ENCODE data around the gene AUNIP. TPM values are rescaled to one million over a fixed set of nuclear protein-coding genes. Genes with fewer than 3 reads are reported as not detected.

AUNIP gene, protein sequence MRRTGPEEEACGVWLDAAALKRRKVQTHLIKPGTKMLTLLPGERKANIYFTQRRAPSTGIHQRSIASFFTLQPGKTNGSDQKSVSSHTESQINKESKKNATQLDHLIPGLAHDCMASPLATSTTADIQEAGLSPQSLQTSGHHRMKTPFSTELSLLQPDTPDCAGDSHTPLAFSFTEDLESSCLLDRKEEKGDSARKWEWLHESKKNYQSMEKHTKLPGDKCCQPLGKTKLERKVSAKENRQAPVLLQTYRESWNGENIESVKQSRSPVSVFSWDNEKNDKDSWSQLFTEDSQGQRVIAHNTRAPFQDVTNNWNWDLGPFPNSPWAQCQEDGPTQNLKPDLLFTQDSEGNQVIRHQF
- polyA plus RNA-seq (ENCODE audit: low read depth in 6 of 6): under 1 TPM in 1 of 6 donors, not detected in 5; 0.15 TPM

DNA sequence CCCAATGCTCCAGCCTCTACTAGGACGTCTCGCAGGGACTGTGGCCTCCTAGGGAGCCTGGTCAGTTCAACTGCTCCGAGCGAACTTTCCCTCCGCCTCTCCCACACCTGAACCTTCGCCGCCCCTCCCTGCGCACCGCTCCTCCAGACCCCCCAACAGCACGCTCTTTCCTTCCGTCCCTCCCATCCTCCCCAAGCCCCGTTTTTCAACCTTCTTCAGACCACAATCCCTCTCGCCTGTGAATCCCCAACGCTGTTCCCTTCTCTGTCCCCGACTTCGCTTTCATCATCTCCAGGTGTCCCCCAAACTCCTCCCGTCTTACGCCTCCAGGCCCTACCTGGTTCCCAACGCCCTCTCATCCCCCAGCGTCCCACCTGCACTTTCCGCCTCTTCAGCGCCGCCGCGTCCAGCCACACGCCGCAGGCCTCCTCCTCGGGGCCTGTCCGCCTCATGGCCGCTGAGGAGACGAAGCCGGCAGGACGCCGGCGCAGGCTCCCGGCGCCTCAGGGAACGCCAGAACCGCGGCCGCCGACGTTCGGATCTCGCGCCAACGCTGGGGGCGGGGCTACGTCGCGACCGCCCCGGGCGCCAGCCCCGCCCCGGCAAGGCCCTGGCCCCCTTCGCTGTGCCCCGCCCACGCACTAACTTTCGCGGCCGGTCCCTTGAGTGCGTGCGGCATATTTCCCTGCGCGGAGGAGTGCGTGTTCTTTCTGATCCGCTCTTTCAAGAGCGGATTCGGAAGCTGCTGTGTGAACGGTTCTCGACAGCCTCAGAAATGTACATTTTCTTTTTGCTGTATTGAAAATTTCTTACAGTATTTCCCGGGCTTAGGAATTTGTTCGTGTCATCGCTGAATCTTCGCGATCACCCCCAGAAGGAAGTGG lies at the start of gene AUNIP:
Gene AUNIP (minus strand): TSS at position 552 of the 884 bp plus-strand sequence. CDS start 100 bp downstream, at position 452.
- peak; percentile 86 for DNase-seq
- no peaks in the 10 kb centered on the region for H3K36me3 Mint-ChIP-seq

DNA sequence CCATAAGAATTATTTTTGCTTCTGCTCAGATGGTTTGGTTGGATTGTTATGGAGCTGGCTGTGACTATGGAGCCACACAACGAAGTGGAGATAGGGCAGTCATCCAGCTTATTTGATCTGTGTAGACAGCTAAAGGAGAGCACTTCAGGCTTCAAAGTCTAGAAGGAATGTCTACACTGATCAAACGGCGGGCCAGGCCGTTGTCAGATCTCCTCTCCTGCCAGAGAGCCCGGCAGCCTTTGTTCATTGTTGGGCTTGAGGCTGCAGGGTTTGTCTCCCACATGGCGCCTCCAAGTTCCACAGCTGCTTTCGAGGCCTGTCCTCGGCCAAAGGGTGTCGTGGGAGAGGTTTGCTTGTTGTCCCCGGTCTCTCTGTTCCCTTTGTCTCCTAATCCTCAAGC lies 49.8 kb upstream of the AUNIP start:
- H3K4me1 Mint-ChIP-seq: peaks cover 14 to 19% (median 19%) of the 10 kb centered on the region in 3 donors
- no peak for DNase-seq
- no peaks in the 10 kb centered on the region for H3K27me3 Mint-ChIP-seq
- no peaks in the 10 kb centered on the region for H3K9me3 Mint-ChIP-seq
- H3K27ac Mint-ChIP-seq: peak overlapping the region in 1 of 6 donors; percentile 48
- peak overlapping the region in 1 of 8 donors; percentile 98 for H3K4me3 Mint-ChIP-seq
- ATAC-seq (ENCODE audit: low read depth in 2 of 2): no peak
- no peaks in the 10 kb centered on the region for H3K36me3 Mint-ChIP-seq

More for the DNA sequence above, at the start of gene AUNIP:
- Mint-ChIP-seq H3K4me3 (peak within 1 kb of the TSS; percentile 84 to 97 (median 94)), H3K9me3 (no peaks in the 10 kb centered on the region), H3K4me1 (peaks cover 11 to 34% (median 26%) of the 10 kb centered on the region in 3 donors), H3K27ac (peak within 1 kb of the TSS; percentile 79 to 99 (median 94)), H3K27me3 (no peaks in the 10 kb centered on the region)
- ATAC-seq (ENCODE audit: low read depth in 2 of 2): peak; percentile 93 to 94

DNA sequence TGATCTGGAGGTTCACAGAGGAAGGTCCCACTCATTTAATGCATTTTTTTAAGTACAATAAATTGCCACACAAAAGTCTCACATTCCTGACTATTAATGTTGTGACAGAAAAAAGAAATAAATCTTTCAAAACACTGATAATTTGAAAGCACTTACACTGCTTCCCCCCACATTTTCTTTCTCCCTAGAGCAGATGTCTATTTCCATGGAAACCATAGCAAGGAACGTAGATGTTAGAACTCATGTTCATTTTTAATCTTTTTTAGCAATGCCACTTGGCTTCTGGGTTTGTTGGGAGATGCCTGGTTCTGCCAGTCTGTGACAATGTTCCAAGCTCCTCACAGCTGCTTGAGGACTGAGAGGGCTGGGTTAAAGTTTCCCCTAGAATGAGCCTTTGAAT lies 48.9 kb upstream of the AUNIP start:
- no peaks in the 10 kb centered on the region for H3K36me3 Mint-ChIP-seq
- ATAC-seq (ENCODE audit: low read depth in 2 of 2) (no peak), DNase-seq (no peak)
- peak overlapping the region in 2 of 8 donors; percentile 47 to 98 for H3K4me3 Mint-ChIP-seq
- H3K9me3 Mint-ChIP-seq: no peaks in the 10 kb centered on the region
- H3K4me1 Mint-ChIP-seq: peaks cover 14 to 19% (median 19%) of the 10 kb centered on the region in 3 donors
- peak overlapping the region in 1 of 6 donors; percentile 43 for H3K27ac Mint-ChIP-seq
- no peaks in the 10 kb centered on the region for H3K27me3 Mint-ChIP-seq

DNA sequence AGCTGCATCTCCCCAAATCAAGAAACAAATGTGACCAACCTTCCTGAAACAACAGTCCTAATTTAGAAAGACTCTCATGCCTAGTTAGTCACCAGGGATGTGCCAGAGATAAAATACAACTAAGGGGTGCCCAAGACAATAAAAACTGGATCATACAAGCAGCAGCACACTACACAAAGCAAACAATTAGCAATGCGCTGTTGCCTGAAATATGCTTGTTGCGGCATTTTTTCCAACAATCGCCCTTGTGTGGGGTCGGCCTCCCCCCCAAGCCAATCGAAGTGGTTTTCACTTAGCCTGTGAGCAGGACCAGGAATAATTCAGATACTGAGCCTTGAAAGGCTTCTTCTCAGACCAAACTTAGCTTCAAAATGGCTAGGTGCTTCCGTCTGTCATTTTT lies 48.3 kb upstream of the AUNIP start:
- no peak for DNase-seq
- H3K27me3 Mint-ChIP-seq: no peaks in the 10 kb centered on the region
- ATAC-seq (ENCODE audit: low read depth in 2 of 2): no peak
- H3K27ac Mint-ChIP-seq: peak overlapping the region in 4 of 6 donors; percentile 7 to 85 (median 48)
- H3K9me3 Mint-ChIP-seq: no peaks in the 10 kb centered on the region
- peak overlapping the region in 7 of 8 donors; percentile 60 to 98 (median 90) for H3K4me3 Mint-ChIP-seq
- peaks cover 14 to 19% (median 19%) of the 10 kb centered on the region in 3 donors for H3K4me1 Mint-ChIP-seq
- no peaks in the 10 kb centered on the region for H3K36me3 Mint-ChIP-seq

DNA sequence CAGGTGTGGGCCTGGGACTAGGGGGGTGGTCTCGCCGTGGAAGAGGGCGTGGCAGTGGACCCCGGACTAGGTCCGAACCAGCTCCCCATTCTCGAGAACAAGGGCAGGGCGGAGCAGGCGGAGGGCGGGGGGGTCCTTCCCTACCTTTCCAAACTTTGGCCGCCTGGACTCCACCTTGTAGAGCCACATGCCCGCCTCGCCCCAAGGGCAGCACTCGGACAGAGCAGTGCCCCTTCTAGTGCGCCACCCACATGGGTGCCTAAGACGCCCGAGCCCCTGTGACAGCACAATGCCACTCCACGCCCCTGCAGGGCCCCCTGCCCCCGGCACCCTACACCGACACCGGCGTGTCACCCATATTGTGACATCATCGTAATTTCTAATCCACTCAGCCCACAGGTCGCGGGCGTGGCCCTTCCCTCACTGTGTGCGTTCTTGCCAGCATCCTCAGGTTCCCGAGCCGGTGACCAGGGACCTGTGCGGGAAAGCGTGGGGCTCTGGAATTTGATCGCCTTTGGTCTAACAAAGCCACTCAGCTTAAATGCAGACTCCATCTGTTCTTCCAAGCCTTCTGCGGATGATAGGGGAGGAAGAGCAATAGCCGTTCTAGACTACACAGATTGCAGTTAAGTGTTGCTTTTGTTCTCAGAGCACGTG lies 47.5 kb upstream of the AUNIP start:
- ATAC-seq (ENCODE audit: low read depth in 2 of 2) (no peak), DNase-seq (peak; percentile 10)
- peak overlapping the region; percentile 89 to 98 (median 94) for H3K4me3 Mint-ChIP-seq
- no peaks in the 10 kb centered on the region for H3K27me3 Mint-ChIP-seq
- peak overlapping the region in 4 of 6 donors; percentile 72 to 89 (median 84) for H3K27ac Mint-ChIP-seq
- H3K4me1 Mint-ChIP-seq: peaks cover 14 to 19% (median 19%) of the 10 kb centered on the region in 3 donors
- H3K9me3 Mint-ChIP-seq: no peaks in the 10 kb centered on the region
- H3K36me3 Mint-ChIP-seq: no peaks in the 10 kb centered on the region

DNA sequence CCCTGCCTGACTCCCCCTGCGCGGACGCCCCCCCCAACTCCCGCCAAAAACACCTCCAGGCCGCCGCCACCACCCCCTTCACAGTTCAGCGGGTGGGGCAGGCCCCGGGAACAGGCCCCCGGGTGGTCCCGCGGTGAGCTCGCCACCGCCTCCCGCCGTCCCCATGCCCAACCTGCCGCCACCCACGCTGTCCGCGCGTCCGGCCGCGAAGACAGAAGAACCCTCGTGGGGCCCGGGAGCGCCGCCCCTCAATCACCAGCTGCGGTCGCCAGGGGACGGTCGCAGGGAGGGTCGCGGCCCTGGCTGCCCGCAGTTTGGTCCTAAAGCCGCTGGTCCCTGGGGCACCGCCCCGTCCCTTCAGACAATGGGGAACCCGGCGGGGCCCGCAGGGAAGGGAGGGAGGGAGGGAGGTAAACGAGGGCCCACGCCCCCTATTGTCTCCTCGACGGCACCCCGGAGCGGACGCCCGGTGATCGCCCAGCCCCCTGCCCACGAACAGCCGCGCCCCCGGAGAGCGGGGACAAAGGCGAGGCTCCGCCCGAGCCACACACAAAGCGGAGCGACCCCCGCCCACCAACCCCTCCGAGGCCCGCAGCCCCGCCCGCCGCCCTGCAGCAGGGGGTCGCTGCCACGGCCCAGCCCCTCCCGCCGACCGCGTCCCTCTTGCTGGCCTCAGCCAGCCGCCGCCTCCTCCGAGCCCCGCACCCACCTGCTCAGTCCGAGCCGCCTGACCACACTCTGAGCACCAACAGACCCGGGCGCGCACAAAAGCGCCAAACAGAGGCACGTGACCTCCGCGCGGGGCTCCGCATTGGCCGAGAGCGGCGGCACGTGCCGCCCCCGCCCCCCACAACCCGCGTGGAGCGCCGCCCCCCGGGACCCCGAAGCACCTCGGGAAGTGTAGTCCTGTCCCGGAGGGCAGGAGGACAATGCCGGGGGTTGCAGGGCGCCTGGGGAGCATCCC lies 46.7 kb upstream of the AUNIP start, which contains the start of gene STMN1:
Gene STMN1 (minus strand): TSS at position 740 of the 964 bp plus-strand sequence. CDS start 1,743 bp downstream, outside the sequence.
- DNase-seq (peak; percentile 81), ATAC-seq (ENCODE audit: low read depth in 2 of 2) (peak; percentile 75 to 78)
- Mint-ChIP-seq H3K4me1 (peaks cover 14 to 19% (median 19%) of the 10 kb centered on the region in 3 donors), H3K27me3 (no peaks in the 10 kb centered on the region), H3K36me3 (peaks cover 0 to 4% of the 10 kb centered on the region in 2 donors), H3K27ac (peak within 1 kb of the TSS; percentile 85 to 98 (median 90)), H3K4me3 (peak within 1 kb of the TSS; percentile 89 to 98 (median 94)), H3K9me3 (no peaks in the 10 kb centered on the region)

DNA sequence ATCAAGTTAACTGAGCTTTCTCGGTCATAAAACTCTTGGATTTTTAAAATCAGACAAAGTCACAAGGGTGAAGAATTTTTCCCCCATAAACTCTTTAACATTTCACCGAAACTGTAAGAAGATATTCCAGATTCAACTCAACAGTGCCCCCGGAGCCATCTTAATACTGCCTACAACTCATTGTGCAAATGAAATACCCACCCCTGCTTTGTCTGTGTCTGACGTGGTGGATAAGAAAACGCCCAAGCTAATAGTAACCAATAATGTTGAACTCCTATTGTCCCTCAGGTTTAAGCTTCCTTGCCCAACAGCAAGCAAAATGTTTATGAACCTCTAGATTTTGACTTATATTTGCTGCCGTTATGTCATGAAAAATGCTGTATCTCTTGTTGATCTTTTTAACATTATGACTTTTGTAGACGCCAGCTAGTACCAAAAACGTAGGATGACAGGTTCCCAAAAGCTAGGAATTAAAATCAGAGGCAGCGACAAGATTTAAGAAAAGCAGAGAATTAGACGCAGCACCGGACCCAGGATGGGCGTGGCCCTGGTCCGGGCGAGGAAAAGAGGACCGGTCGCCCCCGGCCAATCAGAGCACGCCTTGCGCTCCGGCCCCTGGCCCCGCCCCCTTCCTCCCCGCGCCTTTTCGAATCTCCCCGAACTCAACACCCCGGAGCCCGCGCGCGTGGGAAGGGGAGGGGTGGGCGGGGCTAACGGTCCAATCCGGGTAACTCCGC lies 45.9 kb upstream of the AUNIP start:
- Mint-ChIP-seq H3K27me3 (no peaks in the 10 kb centered on the region), H3K4me3 (peak overlapping the region; percentile 89 to 98 (median 94)), H3K27ac (peak overlapping the region; percentile 85 to 94 (median 88)), H3K36me3 (peaks cover 0 to 8% of the 10 kb centered on the region in 2 donors), H3K4me1 (peaks cover 14 to 19% (median 19%) of the 10 kb centered on the region in 3 donors), H3K9me3 (no peaks in the 10 kb centered on the region)
- ATAC-seq (ENCODE audit: low read depth in 2 of 2) (peak; percentile 66), DNase-seq (peak; percentile 83)

DNA sequence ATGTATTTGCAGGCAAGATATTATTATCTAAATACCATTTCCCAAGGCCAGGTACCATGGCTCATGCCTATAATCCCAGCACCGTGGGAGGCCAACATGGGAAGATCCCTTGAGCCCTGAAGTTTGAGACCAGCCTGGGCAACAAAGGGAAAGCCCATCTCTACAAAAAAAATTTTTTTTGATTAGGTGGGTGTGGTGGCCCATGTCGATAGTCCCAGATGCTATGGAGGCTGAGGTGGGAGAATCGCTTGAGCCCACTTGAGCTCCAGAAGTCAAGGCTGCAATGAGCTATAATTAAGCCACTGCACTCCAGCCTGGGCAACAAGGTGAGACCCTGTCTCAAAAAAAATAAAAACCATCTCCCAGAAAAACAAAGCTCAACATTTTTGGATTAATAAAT lies 44.7 kb upstream of the AUNIP start:
- Mint-ChIP-seq H3K36me3 (peaks cover 0 to 8% of the 10 kb centered on the region in 2 donors), H3K27ac (no peak overlapping the region), H3K27me3 (no peaks in the 10 kb centered on the region), H3K9me3 (no peaks in the 10 kb centered on the region), H3K4me1 (peaks cover 14 to 19% (median 19%) of the 10 kb centered on the region in 3 donors), H3K4me3 (peak overlapping the region in 5 of 8 donors; percentile 89 to 98 (median 93))
- no peak for ATAC-seq (ENCODE audit: low read depth in 2 of 2)
- no peak for DNase-seq

DNA sequence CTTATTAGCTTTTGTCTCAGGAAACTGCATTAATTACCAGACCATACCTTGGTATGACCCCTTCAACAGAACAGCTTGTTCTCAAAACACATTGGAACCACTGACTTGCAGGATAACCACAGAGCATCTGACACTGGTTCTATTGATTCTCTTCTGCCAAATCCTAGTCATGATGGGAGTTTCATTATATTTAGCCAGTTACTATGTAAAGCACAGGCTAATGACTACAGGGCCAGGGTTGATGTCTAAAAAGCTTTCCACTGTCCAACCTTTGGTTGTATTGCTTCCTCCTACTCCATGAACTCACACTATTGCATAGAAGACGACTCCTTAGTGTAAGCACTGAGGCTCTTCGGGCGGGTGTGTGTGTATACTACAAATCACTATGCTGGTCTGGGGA lies 43.2 kb upstream of the AUNIP start:
- Mint-ChIP-seq H3K4me1 (peaks cover 14 to 19% (median 19%) of the 10 kb centered on the region in 3 donors), H3K4me3 (peak overlapping the region in 1 of 8 donors; percentile 53), H3K27me3 (no peaks in the 10 kb centered on the region), H3K9me3 (no peaks in the 10 kb centered on the region), H3K36me3 (peaks cover 0 to 8% of the 10 kb centered on the region in 2 donors), H3K27ac (peak overlapping the region in 1 of 6 donors; percentile 80)
- DNase-seq (no peak), ATAC-seq (ENCODE audit: low read depth in 2 of 2) (no peak)

DNA sequence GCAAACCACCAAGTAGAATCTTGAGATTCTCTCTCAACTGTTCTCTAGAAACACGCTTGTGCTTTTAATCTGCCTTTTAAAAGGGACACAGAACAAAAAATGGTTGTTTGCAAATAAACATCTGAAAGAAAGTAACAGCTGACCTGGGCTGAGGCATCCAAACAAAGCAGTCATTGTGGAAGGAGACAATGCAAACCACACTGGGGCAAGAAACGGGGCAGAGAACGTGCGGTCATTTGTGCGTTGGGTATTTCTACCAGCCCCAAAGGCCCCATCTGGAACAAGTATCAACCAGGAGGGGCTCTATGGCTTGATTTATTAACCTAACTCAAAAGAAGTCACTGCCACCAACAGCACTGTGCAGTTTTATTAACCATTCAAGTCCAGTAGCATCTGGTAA lies 41.0 kb upstream of the AUNIP start:
- no peak overlapping the region for H3K27ac Mint-ChIP-seq
- no peak for DNase-seq
- H3K4me1 Mint-ChIP-seq: peaks cover 13 to 19% (median 16%) of the 10 kb centered on the region in 3 donors
- peaks cover 0 to 8% of the 10 kb centered on the region in 2 donors for H3K36me3 Mint-ChIP-seq
- H3K4me3 Mint-ChIP-seq: no peak overlapping the region
- no peak for ATAC-seq (ENCODE audit: low read depth in 2 of 2)
- no peaks in the 10 kb centered on the region for H3K9me3 Mint-ChIP-seq
- H3K27me3 Mint-ChIP-seq: no peaks in the 10 kb centered on the region

DNA sequence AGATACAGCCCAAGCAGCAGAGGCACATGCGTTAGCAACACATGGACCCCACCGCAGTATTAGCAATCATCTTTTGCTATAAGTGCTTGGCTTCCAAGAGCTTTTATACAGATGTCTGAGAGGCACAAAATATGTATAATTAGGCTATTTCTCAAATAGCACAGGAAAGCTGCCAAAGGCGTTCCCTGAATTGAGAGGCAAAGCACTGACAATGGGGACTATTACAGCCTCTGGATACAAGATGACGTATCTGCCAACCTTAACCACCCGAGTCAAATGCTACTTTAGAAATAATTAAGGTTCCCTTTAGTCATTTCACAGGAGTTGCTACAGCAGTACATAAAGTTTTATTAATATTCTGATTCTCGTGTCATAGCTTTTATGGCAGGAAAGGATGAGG lies 40.5 kb upstream of the AUNIP start:
- Mint-ChIP-seq H3K4me3 (no peak overlapping the region), H3K4me1 (peaks cover 10 to 18% (median 14%) of the 10 kb centered on the region in 3 donors)

More for the DNA sequence above, 40.5 kb upstream of the AUNIP start:
- H3K27me3 Mint-ChIP-seq: no peaks in the 10 kb centered on the region
- H3K27ac Mint-ChIP-seq: no peak overlapping the region
- DNase-seq (no peak), ATAC-seq (ENCODE audit: low read depth in 2 of 2) (no peak)
- peaks cover 0 to 8% of the 10 kb centered on the region in 2 donors for H3K36me3 Mint-ChIP-seq
- no peaks in the 10 kb centered on the region for H3K9me3 Mint-ChIP-seq

All from naive B cell (primary cell).